GM12878 (cell line): Measurements from ENCODE around the gene LARGE1. TPM values are rescaled to one million over a fixed set of nuclear protein-coding genes. Genes with fewer than 3 reads are reported as not detected.

Experiments used
- ATAC-seq: fragments of 200-7000 bp; cut with Tn5 transposase; 3 replicates; pipeline ENCODE4 v1.9.1; 2020; ENCODE audit warnings: mild to moderate bottlenecking, moderate library complexity
- BruUV-seq: library from RNA; stranded (reverse); fragments of 400-500 nt; replicated peaks from 2 replicates; lab custom pipeline; 2021; lab: Mats Ljungman, UMichigan
- CTCF ChIA-PET: fragments of 300-600 bp; sonication (Branson Sonifier 250); formaldehyde crosslinking; extraction: SDS; loops from one replicate; lab custom pipeline; 2021; ENCODE audit warnings: inconsistent platforms; lab: Yijun Ruan, JAX
- POLR2A ChIA-PET: fragments of 350-600 bp; formaldehyde crosslinking; extraction: SDS; loops from one replicate; lab custom pipeline; 2021; ENCODE audit warnings: inconsistent platforms; lab: Charles Lee
- RAD21 ChIA-PET: fragments of 300-600 bp; sonication (Branson Sonifier 250); formaldehyde crosslinking; loops from one replicate; lab custom pipeline; 2023; ENCODE audit warnings: antibody characterized with exemption; ENCODE audit not compliant: unreplicated experiment; lab: Charles Lee
- SMC1A ChIA-PET: fragments of 300-600 bp; sonication (Branson Sonifier 250); formaldehyde crosslinking; loops from one replicate; lab custom pipeline; 2023; ENCODE audit not compliant: unreplicated experiment, uncharacterized antibody; lab: Charles Lee
- DNase-seq: peaks from one replicate; pipeline ENCODE4 v3.0.0-alpha.2; 2011; ENCODE audit warnings: low read depth, low spot score
- FAIRE-seq: peaks from 3 replicates; lab custom pipeline; 2011; peaks lifted over from hg19 to GRCh38; lab: Jason Lieb, UNC
- H2AFZ ChIP-seq: 2 replicates; pipeline ENCODE4 v1.6.0; 2011; ENCODE audit warnings: low read depth, low read length, control low read depth; ENCODE audit not compliant: control insufficient read depth
- H3K27ac ChIP-seq: 2 replicates; pipeline ENCODE4 v1.5.1; 2011; ENCODE audit warnings: control low read depth; ENCODE audit not compliant: control insufficient read depth, insufficient read depth
- H3K27me3 ChIP-seq, 2 experiments: replicated peaks in 1 of 2; 2 replicates each; pipeline versions ENCODE4 v1.6.0 to v1.6.1; 2011; ENCODE audit warnings: low read length in 1 of 2; ENCODE audit not compliant: control insufficient read depth in 2 of 2, insufficient read depth in 2 of 2
- H3K36me3 ChIP-seq, 2 experiments: 2 replicates each; pipeline ENCODE4 v1.5.1; 2011; ENCODE audit warnings: low read length in 1 of 2; ENCODE audit not compliant: control insufficient read depth in 2 of 2, insufficient read depth in 2 of 2
- H3K4me1 ChIP-seq: 2 replicates; pipeline ENCODE4 v1.6.1; 2011; ENCODE audit warnings: mild to moderate bottlenecking, low read length, moderate library complexity, mixed read lengths; ENCODE audit not compliant: control insufficient read depth, insufficient read depth
- H3K4me2 ChIP-seq: 2 replicates; pipeline ENCODE4 v1.6.0; 2011; ENCODE audit warnings: control low read depth; ENCODE audit not compliant: control insufficient read depth, insufficient read depth
- H3K4me3 ChIP-seq: fragments of 200-600 bp; sonication (generic); 2 replicates; pipeline ENCODE4 v1.5.1; 2016
- H3K79me2 ChIP-seq: 2 replicates; pipeline ENCODE4 v1.6.0; 2011; ENCODE audit warnings: low read length; ENCODE audit not compliant: control insufficient read depth, insufficient read depth
- H3K9ac ChIP-seq: 2 replicates; pipeline ENCODE4 v1.8.0; 2011; ENCODE audit warnings: low read length, control low read depth, mixed read lengths; ENCODE audit not compliant: control insufficient read depth, insufficient read depth
- H3K9me3 ChIP-seq: replicated peaks from 3 replicates; pipeline ENCODE4 v1.5.1; 2011; ENCODE audit warnings: mild to moderate bottlenecking, low read length; ENCODE audit not compliant: control insufficient read depth, insufficient read depth
- H4K20me1 ChIP-seq: 2 replicates; pipeline ENCODE4 v1.6.0; 2011; ENCODE audit not compliant: control insufficient read depth, insufficient read depth
- CHD2 ChIP-seq: IDR thresholded peaks from 2 replicates; pipeline ENCODE4 v1.6.1; 2011; ENCODE audit warnings: low read depth, low read length, improper control_type of control experiment, borderline replicate concordance
- E2F8 ChIP-seq: fragments of 450-650 bp; IDR thresholded peaks from 2 replicates; pipeline ENCODE4 v1.6.1; 2018; ENCODE audit warnings: mild to moderate bottlenecking, low read depth, moderate library complexity; ENCODE audit not compliant: partially characterized antibody
- ELK1 ChIP-seq: IDR thresholded peaks from 2 replicates; pipeline ENCODE4 v1.6.1; 2012; ENCODE audit warnings: low read depth, low read length, improper control_type of control experiment
- MLLT1 ChIP-seq: fragments of 450-650 bp; IDR thresholded peaks from 2 replicates; pipeline ENCODE4 v1.6.1; 2016; ENCODE audit warnings: mild to moderate bottlenecking
- SMAD5 ChIP-seq: IDR thresholded peaks from 2 replicates; pipeline ENCODE4 v1.6.1; 2016; ENCODE audit warnings: antibody characterized with exemption, low read depth
- SPI1 ChIP-seq: IDR thresholded peaks from 2 replicates; pipeline ENCODE4 v1.6.1; 2011; ENCODE audit warnings: low read depth, mild to moderate bottlenecking, low read length, moderate library complexity, borderline replicate concordance; ENCODE audit not compliant: insufficient read depth
- ZNF384 ChIP-seq: IDR thresholded peaks from 2 replicates; pipeline ENCODE4 v1.6.1; 2012; ENCODE audit warnings: low read depth, mild to moderate bottlenecking, low read length, improper control_type of control experiment, borderline replicate concordance
- WGBS: methylation state at CpG from one replicate; pipeline ENCODE4 v1.1.6; 2016; ENCODE audit warnings: low lambda C conversion rate; ENCODE audit not compliant: insufficient replicate concordance, insufficient coverage; ENCODE audit errors: missing lambda C conversion rate; 5-methylcytosine and 5-hydroxymethylcytosine counted together
- in situ Hi-C: fragments of 300-500 bp; cut with MboI; formaldehyde crosslinking; loops from 9 replicates; pipeline ENCODE4 v1.14.3; 2018; ENCODE audit warnings: mixed read lengths
- intact Hi-C: fragments of 100-400 bp; cut with micrococcal nuclease; formaldehyde crosslinking; loops from one replicate; pipeline ENCODE4 v1.14.2; 2022; ENCODE audit not compliant: unreplicated experiment
- polyA plus RNA-seq, 11 experiments: library from polyadenylated mRNA; depleted of rRNA in 4 of 11; unstranded in 6 of 11; stranded (reverse) in 5 of 11; fragments of >200 nt; fragmentation: Nextera tagmentation in 4 of 11; fragmentation: Illumina TruSeq in 1 of 11; extraction: Ambion mirVana in 4 of 11; extraction: Trizol in 1 of 11; gene quantifications; 1 replicate in 1 of 11; 2 replicates in 10 of 11; pipeline versions ENCODE4 v1.2.1 to v1.2.3, GENCODE V29; 2011 to 2016; ENCODE audit warnings: inconsistent platforms in 2 of 11, missing spikeins in 2 of 11, low read depth in 1 of 11
- total RNA-seq, 4 experiments: library from RNA; depleted of rRNA in 3 of 4; stranded (reverse); fragments of >200 nt in 3 of 4; fragmentation: Illumina TruSeq in 1 of 4; extraction: Trizol in 1 of 4; gene quantifications; 2 replicates each; pipeline versions ENCODE4 v1.2.1 to v1.2.3, GENCODE V29; 2013 to 2021

LARGE1 gene
- total and polyA plus RNA-seq, 10 of the 15 experiments (the other 5 are each of a cell fraction or from before 2014, with no cell fraction given): 3.2 to 41.4 (median 17.3) TPM

- POLR2A ChIA-PET: no interaction called here
- 97% methylated on average over 9 of the region's 9 CpGs for WGBS
These were observed 204.9 kb downstream of the LARGE1 start for GRCh38 chr22:33715237-33715985.

GRCh38 chr22:33710326-33710725 is 209.9 kb downstream of the LARGE1 start:
- ChIA-PET POLR2A (interaction anchor here (0.7 kb wide), 1 partner anchor 51 kb away, joined by 3 read pairs; no protein-coding TSS in a partner anchor), SMC1A (no interaction called here), RAD21 (no interaction called here), CTCF (no interaction called here)
- Histone ChIP-seq H4K20me1 (no peaks in the 10 kb centered on the region), H2AFZ (no peak overlapping the region), H3K4me3 (no peak overlapping the region), H3K9me3 (no peaks in the 10 kb centered on the region; the same call in 2 of the 3 replicates), H3K27ac (no peak overlapping the region), H3K4me2 (no peak overlapping the region), H3K4me1 (no peaks in the 10 kb centered on the region), H3K27me3 (no peaks in the 10 kb centered on the region), H3K79me2 (no peaks in the 10 kb centered on the region)
- whole genome bisulfite sequencing: 86% methylated on average over 1 of the region's 1 CpG
- in situ Hi-C loops: no loop called here
- ATAC-seq (no peak), FAIRE-seq (no peak), DNase-seq (no peak)
- no peak for TF ChIP-seq SPI1
- no peak for TF ChIP-seq E2F8
- no peak for TF ChIP-seq CHD2
- no peak for TF ChIP-seq MLLT1
- TF ChIP-seq ZNF384: no peak
- TF ChIP-seq, all 136 proteins: peak for 0
- no peak overlapping the region for H3K9ac ChIP-seq
- intact Hi-C loops: no loop called here
- no peaks in the 10 kb centered on the region for H3K36me3 ChIP-seq
- BruUV-seq: no TSS peak

More at GRCh38 chr22:33715237-33715985, 204.9 kb downstream of the LARGE1 start:
- Histone ChIP-seq H3K4me2 (no peak overlapping the region), H3K9ac (no peak overlapping the region), H4K20me1 (no peaks in the 10 kb centered on the region), H3K9me3 (no peaks in the 10 kb centered on the region; the same call in 2 of the 3 replicates), H3K27me3 (no peaks in the 10 kb centered on the region), H3K79me2 (no peaks in the 10 kb centered on the region), H3K4me1 (no peaks in the 10 kb centered on the region), H3K4me3 (no peak overlapping the region), H3K36me3 (no peaks in the 10 kb centered on the region), H3K27ac (no peak overlapping the region), H2AFZ (no peak overlapping the region)
- FAIRE-seq (no peak), DNase-seq (no peak), ATAC-seq (no peak)
- intact Hi-C loops (no loop called here), in situ Hi-C loops (no loop called here)
- TF ChIP-seq ELK1 (no peak), SMAD5 (no peak)
- BruUV-seq: no TSS peak
- ChIA-PET CTCF (no interaction called here), SMC1A (no interaction called here), RAD21 (no interaction called here)
